ENCODE measurements around the gene NPAS2. TPM values are rescaled to one million over a fixed set of nuclear protein-coding genes. Genes with fewer than 3 reads are reported as not detected.

Gene NPAS2
- total RNA-seq, 1 experiment from 2014 or later, result 20.4 TPM

- ATAC-seq (no peak), DNase-seq (ENCODE audit: low read depth, low spot score) (no peak)
- no peaks in the 10 kb centered on the region for H3K79me2 ChIP-seq (ENCODE audit: insufficient read depth, low read length)
- peaks cover 7 to 9% of the 10 kb centered on the region in 2 experiments for H3K4me1 ChIP-seq (ENCODE audit: control insufficient read depth in 1 of 2, insufficient read depth in 2 of 2, low read length in 2 of 2)
- intact Hi-C loops (cut with micrococcal nuclease), result loop anchor here (10.0 kb wide), 1 partner anchor 558 kb away; no protein-coding TSS in a partner anchor
- no peak overlapping the region for H3K4me3 ChIP-seq (replicated peaks in 1 of 2; ENCODE audit: low read depth in 1 of 2, low read length in 2 of 2)
- TF ChIP-seq YY1 (IDR thresholded peaks at IDR 0.05; ENCODE audit: extremely low read depth, insufficient replicate concordance, low read depth, low read length) (no peak), MAX (IDR thresholded peaks at IDR 0.05) (no peak), SIN3A (IDR thresholded peaks at IDR 0.05; ENCODE audit: low read depth) (no peak), CEBPB (IDR thresholded peaks at IDR 0.05; ENCODE audit: low read depth) (no peak), FOSL1 (IDR thresholded peaks at IDR 0.05; ENCODE audit: low read depth) (no peak), POLR2A (IDR thresholded peaks at IDR 0.05; ENCODE audit: borderline replicate concordance, extremely low read depth, insufficient read depth, insufficient read length) (no peak), EZH2phosphoT487 (IDR thresholded peaks at IDR 0.05; ENCODE audit: borderline replicate concordance) (no peak), CTCF (IDR thresholded peaks at IDR 0.05 in 2 of 3, conservative IDR thresholded peaks at IDR 0.05 in 1 of 3; ENCODE audit: borderline replicate concordance in 1 of 3, insufficient read depth in 1 of 3, low read depth in 2 of 3, low read length in 2 of 3) (no peak), POLR2AphosphoS5 (IDR thresholded peaks at IDR 0.05; ENCODE audit: low read depth, low read length) (no peak), EGR1 (IDR thresholded peaks at IDR 0.05; ENCODE audit: low read depth) (no peak), RAD21 (IDR thresholded peaks at IDR 0.05; ENCODE audit: low read depth) (no peak), ZNF274 (IDR thresholded peaks at IDR 0.05; ENCODE audit: low read depth, low read length) (no peak), SRF (IDR thresholded peaks at IDR 0.05; ENCODE audit: low read depth) (no peak), ELF1 (IDR thresholded peaks at IDR 0.05; ENCODE audit: borderline replicate concordance, low read depth) (no peak), JUND (IDR thresholded peaks at IDR 0.05) (no peak), SP1 (IDR thresholded peaks at IDR 0.05; ENCODE audit: low read depth) (no peak), EZH2 (IDR thresholded peaks at IDR 0.05) (no peak), CBX3 (IDR thresholded peaks at IDR 0.05; ENCODE audit: low read depth) (no peak)
- TF ChIP-seq, protein P1, sequence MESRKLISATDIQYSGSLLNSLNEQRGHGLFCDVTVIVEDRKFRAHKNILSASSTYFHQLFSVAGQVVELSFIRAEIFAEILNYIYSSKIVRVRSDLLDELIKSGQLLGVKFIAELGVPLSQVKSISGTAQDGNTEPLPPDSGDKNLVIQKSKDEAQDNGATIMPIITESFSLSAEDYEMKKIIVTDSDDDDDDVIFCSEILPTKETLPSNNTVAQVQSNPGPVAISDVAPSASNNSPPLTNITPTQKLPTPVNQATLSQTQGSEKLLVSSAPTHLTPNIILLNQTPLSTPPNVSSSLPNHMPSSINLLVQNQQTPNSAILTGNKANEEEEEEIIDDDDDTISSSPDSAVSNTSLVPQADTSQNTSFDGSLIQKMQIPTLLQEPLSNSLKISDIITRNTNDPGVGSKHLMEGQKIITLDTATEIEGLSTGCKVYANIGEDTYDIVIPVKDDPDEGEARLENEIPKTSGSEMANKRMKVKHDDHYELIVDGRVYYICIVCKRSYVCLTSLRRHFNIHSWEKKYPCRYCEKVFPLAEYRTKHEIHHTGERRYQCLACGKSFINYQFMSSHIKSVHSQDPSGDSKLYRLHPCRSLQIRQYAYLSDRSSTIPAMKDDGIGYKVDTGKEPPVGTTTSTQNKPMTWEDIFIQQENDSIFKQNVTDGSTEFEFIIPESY (IDR thresholded peaks at IDR 0.05; ENCODE audit: extremely low read depth, insufficient replicate concordance, low read length), result no peak
- H3K27me3 ChIP-seq (ENCODE audit: insufficient read depth, low read length), result no peaks in the 10 kb centered on the region
- BruUV-seq (replicated peaks), result no TSS peak
- no peak overlapping the region for H2AFZ ChIP-seq (ENCODE audit: low read depth, low read length, poor library complexity, severe bottlenecking)
- no peaks in the 10 kb centered on the region for H3K9me2 ChIP-seq (ENCODE audit: insufficient read depth)
- H3K36me3 ChIP-seq (ENCODE audit: control insufficient read depth in 1 of 2, insufficient read depth in 2 of 2, low read length in 2 of 2), result no peaks in the 10 kb centered on the region
- no peak overlapping the region for H3K27ac ChIP-seq (ENCODE audit: low read depth, low read length)
- ChIA-PET RAD21 (ENCODE audit: low non-redundant PET in 1 of 2, low total read pairs in 2 of 2, uncharacterized antibody in 2 of 2, unreplicated experiment in 2 of 2) (no interaction called here), POLR2A (no interaction called here), CTCF (interaction anchor here (2.0 kb wide), 1 partner anchor 253 kb away, joined by 11 read pairs; no protein-coding TSS in a partner anchor)
- H3K9me3 ChIP-seq (ENCODE audit: control insufficient read depth in 1 of 2, insufficient read depth in 1 of 2, low read depth in 1 of 2, low read length in 2 of 2), result no peaks in the 10 kb centered on the region
- H4K20me1 ChIP-seq (ENCODE audit: insufficient read depth), result no peaks in the 10 kb centered on the region
- no peak overlapping the region for H3K4me2 ChIP-seq (ENCODE audit: low read length)
- H3K9ac ChIP-seq (ENCODE audit: low read length), result no peak overlapping the region
These were observed 163.3 kb downstream of the NPAS2 start for GRCh38 chr2:100983201-100983600.

Data from HCT116 (cell line).